GM19240 (cell line): ENCODE measurements around the gene EXOC6B.

Source experiments
- DNase-seq: peaks from one replicate; pipeline ENCODE4 v3.0.0; 2011; ENCODE audit warnings: low spot score; ENCODE audit not compliant: insufficient read length

The EXOC6B gene

GRCh38 chr2:72136331-72136730, 689.5 kb downstream of the EXOC6B start:
- no peak for DNase-seq

DNA sequence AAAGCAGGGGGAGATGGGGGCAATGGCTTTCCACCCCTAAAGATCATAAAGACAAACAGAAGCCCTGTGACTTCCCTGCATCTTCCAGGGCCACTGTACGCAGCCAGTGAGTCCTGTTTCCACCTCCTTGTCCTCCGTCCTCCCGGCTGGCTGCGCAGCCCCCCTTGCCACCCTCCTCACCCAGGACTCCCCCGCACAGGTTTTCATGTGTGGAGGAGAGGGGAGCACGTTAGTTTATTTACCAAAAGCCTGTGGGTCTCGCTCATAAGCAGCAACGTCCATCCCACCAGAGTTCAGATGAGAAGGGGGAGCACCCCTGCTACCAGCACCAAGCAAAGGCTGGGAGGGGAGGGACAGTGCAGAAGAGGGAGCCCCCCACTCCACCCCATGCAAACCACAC, 689.9 kb downstream of the EXOC6B start:
- no peak for DNase-seq

- DNase-seq, result no peak
These were observed 690.6 kb downstream of the EXOC6B start for GRCh38 chr2:72134997-72135800.

- DNase-seq, result no peak
These were observed 691.3 kb downstream of the EXOC6B start for GRCh38 chr2:72134408-72134996.

- no peak for DNase-seq
These were observed 692.0 kb downstream of the EXOC6B start for GRCh38 chr2:72133721-72134407.

GRCh38 chr2:72132981-72133720, 692.7 kb downstream of the EXOC6B start:
- no peak for DNase-seq

- no peak for DNase-seq
These were observed 693.7 kb downstream of the EXOC6B start for GRCh38 chr2:72131916-72132841.

- no peak for DNase-seq
These were observed 694.4 kb downstream of the EXOC6B start for GRCh38 chr2:72131371-72131891.

GRCh38 chr2:72130659-72131360, 695.0 kb downstream of the EXOC6B start:
- no peak for DNase-seq

GRCh38 chr2:72129681-72130340, 696.0 kb downstream of the EXOC6B start:
- no peak for DNase-seq

- DNase-seq, result no peak
These were observed 697.0 kb downstream of the EXOC6B start for GRCh38 chr2:72128843-72129227.

DNA sequence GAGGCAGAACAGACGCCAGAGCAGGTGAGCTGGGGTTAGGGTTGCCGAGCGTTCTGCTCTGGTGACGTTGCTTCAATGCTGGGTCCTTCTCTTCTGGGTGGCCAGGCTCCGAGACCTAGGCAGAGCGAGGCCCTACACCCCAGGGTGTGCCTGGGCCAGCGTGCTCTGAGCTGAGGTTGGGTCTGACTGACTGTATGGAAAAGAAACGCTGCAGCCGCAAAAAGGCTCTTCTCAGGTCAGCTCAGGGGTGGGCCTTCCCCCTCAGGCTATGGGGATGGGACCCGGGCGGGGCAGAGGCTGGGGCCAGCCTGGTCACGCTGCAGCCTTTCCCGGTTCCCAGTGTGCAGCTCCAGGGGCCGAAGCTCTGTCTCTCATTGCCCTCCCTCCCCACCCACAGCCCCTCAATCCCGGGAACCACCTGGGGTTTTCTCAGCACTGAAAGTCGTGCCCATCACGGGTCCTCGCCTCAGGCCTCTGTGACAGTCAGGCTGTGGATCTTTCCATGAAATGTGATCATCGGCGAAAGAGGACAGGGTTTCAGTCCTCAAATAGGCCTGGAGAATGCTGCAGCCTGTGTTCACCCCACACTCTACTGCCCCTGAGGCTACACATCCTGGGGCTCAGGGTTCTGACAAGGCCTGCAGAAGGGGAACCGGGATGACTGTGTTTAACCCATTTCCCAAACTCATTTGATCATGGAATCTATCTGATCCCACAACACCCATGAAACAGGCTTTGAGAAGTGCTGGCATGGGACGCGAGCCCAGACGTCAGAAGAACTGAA, 697.6 kb downstream of the EXOC6B start:
- no peak for DNase-seq

DNA sequence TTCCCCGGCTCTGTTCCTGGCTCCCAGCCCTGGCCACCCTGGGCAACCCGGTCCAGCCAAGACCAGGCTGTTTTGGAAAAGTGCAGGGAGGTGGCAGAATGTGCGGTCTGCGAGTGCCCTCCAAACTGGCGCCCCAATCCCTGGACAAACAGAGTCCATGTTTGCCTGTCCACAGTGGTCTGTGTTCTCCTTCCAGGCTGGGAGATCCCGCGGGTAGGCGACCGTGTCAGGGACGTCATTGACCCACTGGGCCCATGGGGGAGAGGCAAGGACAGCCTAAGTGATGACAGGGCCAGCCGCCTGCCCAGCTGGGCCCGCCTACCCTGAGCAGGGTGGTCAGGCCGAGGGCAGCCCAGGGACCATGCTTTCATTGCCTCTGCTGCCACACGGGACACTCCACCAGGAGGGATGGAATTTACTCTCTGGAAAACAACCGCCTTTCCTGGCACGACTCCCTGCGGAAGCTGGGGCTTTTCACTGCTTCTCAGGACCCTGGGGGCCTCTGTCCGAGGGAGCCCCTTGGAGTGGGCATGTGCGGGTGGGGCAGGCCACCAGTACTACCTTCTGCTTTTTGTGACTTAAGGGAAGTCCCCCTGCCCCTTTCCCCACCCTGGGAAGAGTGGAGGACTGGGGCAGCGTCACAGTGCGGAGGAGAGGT, 698.3 kb downstream of the EXOC6B start:
- no peak for DNase-seq

GRCh38 chr2:72126186-72127100, 699.4 kb downstream of the EXOC6B start:
- DNase-seq, result no peak
